HepG2 (cell line): Measurements from ENCODE around the gene ZFP36L2. TPM values are rescaled to one million over a fixed set of nuclear protein-coding genes. Genes with fewer than 3 reads are reported as not detected.

Source experiments
- ARHGAP35 ChIP-seq: sonication (generic); formaldehyde crosslinking; IDR thresholded peaks from 2 replicates; pipeline ENCODE4 v1.9.0; 2022; ENCODE audit warnings: mild to moderate bottlenecking, inconsistent platforms, moderate library complexity, missing genetic modification reagents, borderline replicate concordance
- CCDC6 ChIP-seq: sonication (generic); formaldehyde crosslinking; IDR thresholded peaks from 2 replicates; pipeline ENCODE4 v1.8.1; 2022; ENCODE audit warnings: mild to moderate bottlenecking, missing genetic modification reagents, moderate library complexity
- KAT7 ChIP-seq: IDR thresholded peaks from 2 replicates; pipeline ENCODE4 v1.6.1; 2018; ENCODE audit warnings: borderline replicate concordance, missing compliant biosample characterization
- KDM6A ChIP-seq: IDR thresholded peaks from 2 replicates; pipeline ENCODE4 v1.6.1; 2016; ENCODE audit warnings: low read depth
- MIXL1 ChIP-seq: IDR thresholded peaks from 2 replicates; pipeline ENCODE4 v1.6.1; 2016
- NFRKB ChIP-seq: fragments of 450-650 bp; IDR thresholded peaks from 2 replicates; pipeline ENCODE4 v1.6.1; 2017
- POGZ ChIP-seq: sonication (generic); formaldehyde crosslinking; IDR thresholded peaks from 2 replicates; pipeline ENCODE4 v1.4.0; 2020; ENCODE audit warnings: mild to moderate bottlenecking, missing genetic modification reagents
- RFX3 ChIP-seq: IDR thresholded peaks from 2 replicates; pipeline ENCODE4 v1.6.1; 2016; ENCODE audit warnings: missing biosample characterization, missing genetic modification reagents
- ZFP36L1 ChIP-seq: sonication (generic); formaldehyde crosslinking; IDR thresholded peaks from 2 replicates; pipeline ENCODE4 v1.8.0; 2022; ENCODE audit warnings: mild to moderate bottlenecking, missing genetic modification reagents, moderate library complexity
- ZFP36L2 ChIP-seq: sonication (generic); formaldehyde crosslinking; IDR thresholded peaks from 2 replicates; pipeline ENCODE4 v1.4.0; 2020; ENCODE audit warnings: missing genetic modification reagents
- ZFY ChIP-seq: sonication (generic); formaldehyde crosslinking; IDR thresholded peaks from 2 replicates; pipeline ENCODE4 v1.4.0; 2020; ENCODE audit warnings: missing genetic modification reagents
- ZFYVE20 ChIP-seq: sonication (generic); formaldehyde crosslinking; IDR thresholded peaks from 2 replicates; pipeline ENCODE4 v1.8.0; 2023; ENCODE audit warnings: low read depth, mild to moderate bottlenecking, moderate library complexity, missing genetic modification reagents, borderline replicate concordance
- ZNF3 ChIP-seq: IDR thresholded peaks from 2 replicates; pipeline ENCODE4 v1.7.0; 2017; ENCODE audit warnings: inconsistent platforms
- ZNF333 ChIP-seq: sonication (generic); formaldehyde crosslinking; IDR thresholded peaks from 2 replicates; pipeline ENCODE4 v1.4.0; 2020; ENCODE audit warnings: mild to moderate bottlenecking, missing genetic modification reagents, borderline replicate concordance
- ZNF549 ChIP-seq: sonication (generic); formaldehyde crosslinking; IDR thresholded peaks from 2 replicates; pipeline ENCODE4 v1.5.0; 2020; ENCODE audit warnings: missing genetic modification reagents
- ZNF614 ChIP-seq: IDR thresholded peaks from 2 replicates; pipeline ENCODE4 v1.6.1; 2018; ENCODE audit warnings: missing biosample characterization, missing genetic modification reagents, inconsistent platforms, borderline replicate concordance
- ZNF850 ChIP-seq: sonication (generic); formaldehyde crosslinking; conservative IDR thresholded peaks from 2 replicates; pipeline ENCODE4 v1.9.0; 2021; ENCODE audit warnings: mild to moderate bottlenecking, missing genetic modification reagents
- polyA plus RNA-seq, 8 experiments: library from polyadenylated mRNA; depleted of rRNA in 3 of 8; stranded (reverse) in 7 of 8; unstranded in 1 of 8; fragments of >200 nt; fragmentation: Illumina TruSeq in 4 of 8; extraction: Trizol in 4 of 8; gene quantifications; 2 replicates each; pipeline versions ENCODE4 v1.2.1 to v1.2.3, GENCODE V29; 2011 to 2016; ENCODE audit warnings: low read depth in 4 of 8, missing spikeins in 1 of 8, mixed read lengths in 1 of 8; ENCODE audit not compliant: insufficient read depth in 1 of 8
- total RNA-seq, 5 experiments: library from RNA; depleted of rRNA; stranded (reverse); fragments of >200 nt; fragmentation: Illumina TruSeq; extraction: Trizol; gene quantifications; 2 replicates each; pipeline ENCODE4 v1.2.3, GENCODE V29; 2016; ENCODE audit warnings: low read depth in 1 of 5
- TF ChIP-seq, protein P1 (sequence below): sonication (generic); formaldehyde crosslinking; IDR thresholded peaks from 2 replicates; pipeline ENCODE4 v1.4.0; 2020; ENCODE audit warnings: low read depth, missing genetic modification reagents
- TF ChIP-seq, protein P2 (sequence below): sonication (generic); formaldehyde crosslinking; IDR thresholded peaks from 2 replicates; pipeline ENCODE4 v1.5.1; 2020; ENCODE audit warnings: missing genetic modification reagents, mild to moderate bottlenecking, borderline replicate concordance
- TF ChIP-seq, protein P3 (sequence below): sonication (generic); formaldehyde crosslinking; IDR thresholded peaks from 2 replicates; pipeline ENCODE4 v1.5.0; 2020; ENCODE audit warnings: mild to moderate bottlenecking, missing genetic modification reagents
- TF ChIP-seq, protein P4 (sequence below): sonication (generic); formaldehyde crosslinking; IDR thresholded peaks from 2 replicates; pipeline ENCODE4 v1.5.0; 2020; ENCODE audit warnings: missing genetic modification reagents, mild to moderate bottlenecking, borderline replicate concordance
- TF ChIP-seq, protein P5 (sequence below): sonication (generic); formaldehyde crosslinking; IDR thresholded peaks from 2 replicates; pipeline ENCODE4 v1.5.1; 2020; ENCODE audit warnings: missing genetic modification reagents, mild to moderate bottlenecking, borderline replicate concordance

ZFP36L2 gene
- total and polyA plus RNA-seq, 2 of the 13 experiments (the other 11 are each of a cell fraction or from before 2014, with no cell fraction given), result 11.2 to 21.8 TPM

DNA sequence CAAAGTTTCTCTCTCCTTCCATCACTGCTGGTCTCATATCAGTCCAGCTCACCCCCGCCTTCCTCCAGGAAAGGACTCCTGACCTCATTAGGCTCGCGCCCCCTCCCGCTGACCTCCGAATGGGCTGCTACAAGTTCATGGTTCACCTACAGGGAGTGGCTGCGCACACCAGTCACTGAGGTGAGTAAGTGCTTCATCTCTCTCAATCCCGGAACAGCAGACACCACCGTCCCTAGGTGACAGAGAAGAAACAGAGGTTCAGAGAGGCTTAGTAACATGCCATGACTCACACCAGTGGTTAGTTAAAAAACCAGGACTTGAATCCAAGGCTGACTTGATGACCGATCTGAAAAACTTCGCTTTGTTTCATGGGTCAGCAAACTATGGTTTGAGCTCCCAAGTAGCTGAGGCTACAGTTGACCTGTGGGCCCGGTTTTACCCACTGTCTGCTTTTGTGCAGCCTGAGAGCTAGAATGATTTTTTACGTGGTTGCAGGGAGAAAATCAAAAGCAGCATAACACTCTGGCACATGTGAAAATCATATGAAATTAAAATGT is 42.0 kb downstream of the ZFP36L2 start (continued):
- TF ChIP-seq, protein P1, sequence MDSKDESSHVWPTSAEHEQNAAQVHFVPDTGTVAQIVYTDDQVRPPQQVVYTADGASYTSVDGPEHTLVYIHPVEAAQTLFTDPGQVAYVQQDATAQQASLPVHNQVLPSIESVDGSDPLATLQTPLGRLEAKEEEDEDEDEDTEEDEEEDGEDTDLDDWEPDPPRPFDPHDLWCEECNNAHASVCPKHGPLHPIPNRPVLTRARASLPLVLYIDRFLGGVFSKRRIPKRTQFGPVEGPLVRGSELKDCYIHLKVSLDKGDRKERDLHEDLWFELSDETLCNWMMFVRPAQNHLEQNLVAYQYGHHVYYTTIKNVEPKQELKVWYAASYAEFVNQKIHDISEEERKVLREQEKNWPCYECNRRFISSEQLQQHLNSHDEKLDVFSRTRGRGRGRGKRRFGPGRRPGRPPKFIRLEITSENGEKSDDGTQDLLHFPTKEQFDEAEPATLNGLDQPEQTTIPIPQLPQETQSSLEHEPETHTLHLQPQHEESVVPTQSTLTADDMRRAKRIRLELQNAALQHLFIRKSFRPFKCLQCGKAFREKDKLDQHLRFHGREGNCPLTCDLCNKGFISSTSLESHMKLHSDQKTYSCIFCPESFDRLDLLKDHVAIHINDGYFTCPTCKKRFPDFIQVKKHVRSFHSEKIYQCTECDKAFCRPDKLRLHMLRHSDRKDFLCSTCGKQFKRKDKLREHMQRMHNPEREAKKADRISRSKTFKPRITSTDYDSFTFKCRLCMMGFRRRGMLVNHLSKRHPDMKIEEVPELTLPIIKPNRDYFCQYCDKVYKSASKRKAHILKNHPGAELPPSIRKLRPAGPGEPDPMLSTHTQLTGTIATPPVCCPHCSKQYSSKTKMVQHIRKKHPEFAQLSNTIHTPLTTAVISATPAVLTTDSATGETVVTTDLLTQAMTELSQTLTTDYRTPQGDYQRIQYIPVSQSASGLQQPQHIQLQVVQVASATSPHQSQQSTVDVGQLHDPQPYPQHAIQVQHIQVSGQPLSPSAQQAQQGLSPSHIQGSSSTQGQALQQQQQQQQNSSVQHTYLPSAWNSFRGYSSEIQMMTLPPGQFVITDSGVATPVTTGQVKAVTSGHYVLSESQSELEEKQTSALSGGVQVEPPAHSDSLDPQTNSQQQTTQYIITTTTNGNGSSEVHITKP (CRISPR knock-in tag), result peak; percentile 88
- TF ChIP-seq ARHGAP35, result 0 out of 2 replicates have a peak, but pooled peaks have one; percentile 55
- TF ChIP-seq, protein P2, sequence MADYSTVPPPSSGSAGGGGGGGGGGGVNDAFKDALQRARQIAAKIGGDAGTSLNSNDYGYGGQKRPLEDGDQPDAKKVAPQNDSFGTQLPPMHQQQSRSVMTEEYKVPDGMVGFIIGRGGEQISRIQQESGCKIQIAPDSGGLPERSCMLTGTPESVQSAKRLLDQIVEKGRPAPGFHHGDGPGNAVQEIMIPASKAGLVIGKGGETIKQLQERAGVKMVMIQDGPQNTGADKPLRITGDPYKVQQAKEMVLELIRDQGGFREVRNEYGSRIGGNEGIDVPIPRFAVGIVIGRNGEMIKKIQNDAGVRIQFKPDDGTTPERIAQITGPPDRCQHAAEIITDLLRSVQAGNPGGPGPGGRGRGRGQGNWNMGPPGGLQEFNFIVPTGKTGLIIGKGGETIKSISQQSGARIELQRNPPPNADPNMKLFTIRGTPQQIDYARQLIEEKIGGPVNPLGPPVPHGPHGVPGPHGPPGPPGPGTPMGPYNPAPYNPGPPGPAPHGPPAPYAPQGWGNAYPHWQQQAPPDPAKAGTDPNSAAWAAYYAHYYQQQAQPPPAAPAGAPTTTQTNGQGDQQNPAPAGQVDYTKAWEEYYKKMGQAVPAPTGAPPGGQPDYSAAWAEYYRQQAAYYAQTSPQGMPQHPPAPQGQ (CRISPR knock-in tag), result no peak
- no peak for TF ChIP-seq RFX3 (CRISPR knock-in tag)
- TF ChIP-seq ZNF3 (CRISPR knock-in tag), result peak; percentile 77; the same call in 1 of the 2 replicates
- peak; percentile 81 for TF ChIP-seq KDM6A (CRISPR knock-in tag)
- TF ChIP-seq MIXL1, result peak; percentile 99
- TF ChIP-seq, protein P3, sequence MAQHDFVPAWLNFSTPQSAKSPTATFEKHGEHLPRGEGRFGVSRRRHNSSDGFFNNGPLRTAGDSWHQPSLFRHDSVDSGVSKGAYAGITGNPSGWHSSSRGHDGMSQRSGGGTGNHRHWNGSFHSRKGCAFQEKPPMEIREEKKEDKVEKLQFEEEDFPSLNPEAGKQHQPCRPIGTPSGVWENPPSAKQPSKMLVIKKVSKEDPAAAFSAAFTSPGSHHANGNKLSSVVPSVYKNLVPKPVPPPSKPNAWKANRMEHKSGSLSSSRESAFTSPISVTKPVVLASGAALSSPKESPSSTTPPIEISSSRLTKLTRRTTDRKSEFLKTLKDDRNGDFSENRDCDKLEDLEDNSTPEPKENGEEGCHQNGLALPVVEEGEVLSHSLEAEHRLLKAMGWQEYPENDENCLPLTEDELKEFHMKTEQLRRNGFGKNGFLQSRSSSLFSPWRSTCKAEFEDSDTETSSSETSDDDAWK (CRISPR knock-in tag), result no peak
- no peak for TF ChIP-seq ZNF850 (CRISPR knock-in tag)
- TF ChIP-seq ZFY, result peak; percentile 24; the same call in 1 of the 2 replicates
- TF ChIP-seq ZFP36L1 (CRISPR knock-in tag), result no peak; the same call in 1 of the 2 replicates
- TF ChIP-seq KAT7, result peak; percentile 70; the same call in 1 of the 2 replicates
- TF ChIP-seq ZFP36L2 (CRISPR knock-in tag), result no peak
- no peak for TF ChIP-seq ZNF333 (CRISPR knock-in tag)
- TF ChIP-seq ZNF549 (CRISPR knock-in tag), result peak; percentile 91
- TF ChIP-seq ZFYVE20, result no peak
- TF ChIP-seq, protein P4, sequence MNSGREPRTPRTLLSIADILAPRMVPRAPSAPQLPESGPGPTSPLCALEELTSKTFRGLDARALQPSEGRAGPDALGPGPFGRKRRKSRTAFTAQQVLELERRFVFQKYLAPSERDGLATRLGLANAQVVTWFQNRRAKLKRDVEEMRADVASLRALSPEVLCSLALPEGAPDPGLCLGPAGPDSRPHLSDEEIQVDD (CRISPR knock-in tag), result no peak
- TF ChIP-seq, protein P5, sequence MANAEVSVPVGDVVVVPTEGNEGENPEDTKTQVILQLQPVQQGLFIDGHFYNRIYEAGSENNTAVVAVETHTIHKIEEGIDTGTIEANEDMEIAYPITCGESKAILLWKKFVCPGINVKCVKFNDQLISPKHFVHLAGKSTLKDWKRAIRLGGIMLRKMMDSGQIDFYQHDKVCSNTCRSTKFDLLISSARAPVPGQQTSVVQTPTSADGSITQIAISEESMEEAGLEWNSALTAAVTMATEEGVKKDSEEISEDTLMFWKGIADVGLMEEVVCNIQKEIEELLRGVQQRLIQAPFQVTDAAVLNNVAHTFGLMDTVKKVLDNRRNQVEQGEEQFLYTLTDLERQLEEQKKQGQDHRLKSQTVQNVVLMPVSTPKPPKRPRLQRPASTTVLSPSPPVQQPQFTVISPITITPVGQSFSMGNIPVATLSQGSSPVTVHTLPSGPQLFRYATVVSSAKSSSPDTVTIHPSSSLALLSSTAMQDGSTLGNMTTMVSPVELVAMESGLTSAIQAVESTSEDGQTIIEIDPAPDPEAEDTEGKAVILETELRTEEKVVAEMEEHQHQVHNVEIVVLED (CRISPR knock-in tag), result peak; percentile 24; the same call in 1 of the 2 replicates
- peak; percentile 97 for TF ChIP-seq ZNF614 (CRISPR knock-in tag)
- TF ChIP-seq POGZ (CRISPR knock-in tag), result peak; percentile 82
- no peak for TF ChIP-seq CCDC6
- no peak for TF ChIP-seq NFRKB
